Smooth muscle cell (in vitro differentiated cells): ENCODE measurements around the gene GRID2. TPM values are rescaled to one million over a fixed set of nuclear protein-coding genes. Genes with fewer than 3 reads are reported as not detected.

Experiments used
- DNase-seq: peaks from one replicate; lab custom pipeline; 2025; ENCODE audit not compliant: unreplicated experiment; lab: John Stamatoyannopoulos, UW
- H2AFZ ChIP-seq: fragments of 200-600 bp; sonication (generic); 2 replicates; pipeline ENCODE4 v1.6.0; 2016; ENCODE audit warnings: antibody characterized with exemption, low read depth, mild to moderate bottlenecking
- H3F3A ChIP-seq: fragments of 200-600 bp; sonication (generic); 2 replicates; pipeline ENCODE4 v1.6.0; 2017; ENCODE audit warnings: antibody characterized with exemption, low read depth
- H3K27ac ChIP-seq: fragments of 200-600 bp; sonication (generic); 2 replicates; pipeline ENCODE4 v1.5.1; 2016; ENCODE audit warnings: low read depth, mild to moderate bottlenecking
- H3K27me3 ChIP-seq: fragments of 200-600 bp; sonication (generic); 2 replicates; pipeline ENCODE4 v1.6.1; 2016; ENCODE audit warnings: low read depth, mild to moderate bottlenecking
- H3K36me3 ChIP-seq: fragments of 200-600 bp; sonication (generic); 2 replicates; pipeline ENCODE4 v1.5.1; 2016; ENCODE audit warnings: low read depth
- H3K4me1 ChIP-seq: fragments of 200-600 bp; sonication (generic); 2 replicates; pipeline ENCODE4 v1.5.1; 2016; ENCODE audit warnings: low read depth
- H3K4me2 ChIP-seq: fragments of 200-600 bp; sonication (generic); 2 replicates; pipeline ENCODE4 v1.6.0; 2016; ENCODE audit warnings: mild to moderate bottlenecking
- H3K4me3 ChIP-seq: fragments of 200-600 bp; sonication (generic); 2 replicates; pipeline ENCODE4 v1.5.1; 2016; ENCODE audit warnings: mild to moderate bottlenecking
- H3K79me2 ChIP-seq: fragments of 200-600 bp; sonication (generic); 2 replicates; pipeline ENCODE4 v1.6.0; 2016; ENCODE audit warnings: low read depth, mild to moderate bottlenecking
- H3K9ac ChIP-seq: fragments of 200-600 bp; sonication (generic); 2 replicates; pipeline ENCODE4 v1.6.0; 2016; ENCODE audit warnings: low read depth
- H3K9me3 ChIP-seq: fragments of 200-600 bp; sonication (generic); replicated peaks from 2 replicates; pipeline ENCODE4 v1.5.1; 2016; ENCODE audit warnings: low read depth
- H4K20me1 ChIP-seq: fragments of 200-600 bp; sonication (generic); 2 replicates; pipeline ENCODE4 v1.6.0; 2016; ENCODE audit warnings: low read depth
- CTCF ChIP-seq: fragments of 200-600 bp; sonication (generic); IDR thresholded peaks from 2 replicates; pipeline ENCODE4 v1.5.1; 2017; ENCODE audit warnings: borderline replicate concordance, mild to moderate bottlenecking, antibody characterized with exemption; ENCODE audit not compliant: insufficient read depth, poor library complexity, severe bottlenecking
- WGBS: methylation state at CpG from one replicate; pipeline ENCODE4 v1.1.7; 2016; ENCODE audit warnings: low lambda C conversion rate; 5-methylcytosine and 5-hydroxymethylcytosine counted together
- polyA plus RNA-seq: library from polyadenylated mRNA; unstranded; fragments of >200 nt; fragmentation: Nextera tagmentation; extraction: Ambion mirVana; gene quantifications from 2 replicates; pipeline ENCODE4 v1.2.1, GENCODE V29; 2016
- total RNA-seq: library from RNA; depleted of rRNA; stranded (reverse); fragments of >200 nt; gene quantifications from 2 replicates; pipeline ENCODE4 v1.2.3, GENCODE V29; 2014

GRID2 gene
- total and polyA plus RNA-seq, 2 experiments from 2014 or later, result 1.2 TPM; not detected in 1

- H4K20me1 ChIP-seq, result no peaks in the 10 kb centered on the region
- no peak for TF ChIP-seq CTCF
- H2AFZ ChIP-seq, result no peak overlapping the region
- no peaks in the 10 kb centered on the region for H3K27me3 ChIP-seq
- no peak overlapping the region for H3K27ac ChIP-seq
- H3K4me1 ChIP-seq, result no peaks in the 10 kb centered on the region
- no peak overlapping the region for H3K4me2 ChIP-seq
- no peaks in the 10 kb centered on the region for H3K36me3 ChIP-seq
- H3K4me3 ChIP-seq, result no peak overlapping the region
- H3K9me3 ChIP-seq, result no peaks in the 10 kb centered on the region
- H3K79me2 ChIP-seq, result no peaks in the 10 kb centered on the region
- H3F3A ChIP-seq, result no peaks in the 10 kb centered on the region
- H3K9ac ChIP-seq, result no peak overlapping the region
- DNase-seq, result no peak
Measured at GRCh38 chr4:93573285-93573684, 1269.5 kb downstream of the GRID2 start.

- H3K4me2 ChIP-seq, result no peak overlapping the region
- no peaks in the 10 kb centered on the region for H3K9me3 ChIP-seq
- H2AFZ ChIP-seq, result no peak overlapping the region
- no peaks in the 10 kb centered on the region for H3K4me1 ChIP-seq
- no peak overlapping the region for H3K4me3 ChIP-seq
- no peaks in the 10 kb centered on the region for H3K79me2 ChIP-seq
- H3K9ac ChIP-seq, result no peak overlapping the region
- H3K36me3 ChIP-seq, result no peaks in the 10 kb centered on the region
- WGBS, result 85% methylated on average over 4 of the region's 4 CpGs
- TF ChIP-seq CTCF, result no peak
- no peaks in the 10 kb centered on the region for H4K20me1 ChIP-seq
- H3F3A ChIP-seq, result no peaks in the 10 kb centered on the region
- DNase-seq, result no peak
- H3K27ac ChIP-seq, result no peak overlapping the region
- no peaks in the 10 kb centered on the region for H3K27me3 ChIP-seq
Measured at GRCh38 chr4:93578942-93579341, 1275.2 kb downstream of the GRID2 start.

GRCh38 chr4:93605163-93605562, 1301.4 kb downstream of the GRID2 start:
- Histone ChIP-seq H3K4me2 (no peak overlapping the region), H2AFZ (no peak overlapping the region), H3K79me2 (no peaks in the 10 kb centered on the region), H3F3A (no peaks in the 10 kb centered on the region), H3K27me3 (no peaks in the 10 kb centered on the region), H3K9me3 (no peaks in the 10 kb centered on the region), H3K4me3 (no peak overlapping the region), H3K9ac (no peak overlapping the region), H4K20me1 (no peaks in the 10 kb centered on the region), H3K36me3 (no peaks in the 10 kb centered on the region), H3K4me1 (no peaks in the 10 kb centered on the region), H3K27ac (no peak overlapping the region)
- DNase-seq, result no peak
- TF ChIP-seq CTCF, result no peak
- 91% methylated on average over 1 of the region's 1 CpG for WGBS

GRCh38 chr4:93617606-93618005, 1313.8 kb downstream of the GRID2 start:
- no peak for TF ChIP-seq CTCF
- WGBS, result 86% methylated on average over 4 of the region's 4 CpGs

More at GRCh38 chr4:93617606-93618005, 1313.8 kb downstream of the GRID2 start:
- no peaks in the 10 kb centered on the region for H4K20me1 ChIP-seq
- no peak overlapping the region for H3K9ac ChIP-seq
- no peak overlapping the region for H3K4me2 ChIP-seq
- no peak overlapping the region for H2AFZ ChIP-seq
- no peak for DNase-seq
- no peaks in the 10 kb centered on the region for H3K27me3 ChIP-seq
- H3F3A ChIP-seq, result no peaks in the 10 kb centered on the region
- no peaks in the 10 kb centered on the region for H3K4me1 ChIP-seq
- H3K36me3 ChIP-seq, result no peaks in the 10 kb centered on the region
- no peak overlapping the region for H3K4me3 ChIP-seq
- H3K9me3 ChIP-seq, result no peaks in the 10 kb centered on the region
- H3K27ac ChIP-seq, result no peak overlapping the region
- H3K79me2 ChIP-seq, result no peaks in the 10 kb centered on the region
